Progenitor cell of endocrine pancreas (in vitro differentiated cells): ENCODE measurements around the gene IRS2. TPM values are rescaled to one million over a fixed set of nuclear protein-coding genes. Genes with fewer than 3 reads are reported as not detected.

Experiments used
- DNase-seq: peaks from one replicate; pipeline ENCODE4 v3.0.0; 2021; ENCODE audit warnings: low spot score; ENCODE audit not compliant: unreplicated experiment
- H3K27ac Mint-ChIP-seq: 2 replicates; pipeline ENCODE4 v1.8.0; 2021; ENCODE audit warnings: mild to moderate bottlenecking, moderate library complexity, mixed read lengths
- H3K27me3 Mint-ChIP-seq: 2 replicates; pipeline ENCODE4 v1.8.0; 2021; ENCODE audit warnings: mixed read lengths
- H3K36me3 Mint-ChIP-seq: 2 replicates; pipeline ENCODE4 v1.8.0; 2022; ENCODE audit warnings: mixed read lengths; ENCODE audit not compliant: insufficient read depth
- H3K4me1 Mint-ChIP-seq: 2 replicates; pipeline ENCODE4 v1.8.0; 2021; ENCODE audit warnings: low read depth, mixed read lengths
- H3K4me3 Mint-ChIP-seq: 2 replicates; pipeline ENCODE4 v1.8.0; 2021; ENCODE audit warnings: low read depth, mild to moderate bottlenecking, moderate library complexity, mixed read lengths
- H3K9me3 Mint-ChIP-seq: 2 replicates; pipeline ENCODE4 v1.8.0; 2021; ENCODE audit warnings: low read depth, mixed read lengths
- total RNA-seq: library from RNA; stranded (reverse); gene quantifications from 2 replicates; pipeline ENCODE4 v1.2.1, GENCODE V29; 2021
- TF ChIP-seq, protein P1 (sequence below): fragments of 200-600 bp; sonication (generic); IDR thresholded peaks from one replicate; pipeline ENCODE4 v1.5.0; 2021; ENCODE audit warnings: antibody characterized with exemption, mild to moderate bottlenecking; ENCODE audit not compliant: unreplicated experiment

Gene IRS2
- total RNA-seq, 1 donor from 2014 or later, result 11.9 TPM

DNA sequence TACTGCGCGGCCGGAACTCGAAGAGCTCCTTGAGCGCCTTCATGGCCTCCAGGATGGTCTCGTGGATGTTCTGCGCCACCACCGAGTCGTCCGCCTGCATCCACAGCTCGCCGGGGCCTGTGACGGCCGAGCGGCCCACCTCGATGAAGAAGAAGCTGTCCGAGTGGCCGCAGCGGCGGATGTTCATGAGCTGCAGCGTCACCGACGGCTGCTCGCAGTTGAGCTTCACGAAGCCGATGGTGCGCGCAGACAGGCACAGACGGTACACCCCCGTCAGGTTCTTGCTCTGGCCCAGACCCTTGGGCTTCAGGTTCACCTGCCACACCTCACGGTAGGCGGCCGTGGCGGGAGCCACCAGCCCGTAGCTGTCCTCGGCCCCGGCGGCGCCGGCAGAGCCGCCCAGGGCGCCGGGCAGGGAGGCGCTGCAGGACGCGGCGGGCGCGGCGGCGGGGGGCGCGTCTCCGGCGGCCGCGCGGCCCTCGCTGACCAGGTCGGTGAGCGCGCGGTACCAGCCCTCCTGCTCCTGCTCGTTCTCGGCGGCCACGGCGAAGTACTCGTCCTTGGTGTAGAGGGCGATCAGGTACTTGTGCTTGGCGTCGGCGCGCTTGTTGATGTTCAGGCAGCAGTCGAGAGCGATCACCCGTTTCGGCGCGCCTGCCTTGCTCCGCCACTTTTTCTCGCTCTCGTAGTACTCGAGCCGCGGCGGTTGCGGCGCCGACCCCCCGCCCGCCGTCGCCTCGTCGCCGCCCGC lies 1.1 kb downstream of the IRS2 start:
- TF ChIP-seq, protein P1, sequence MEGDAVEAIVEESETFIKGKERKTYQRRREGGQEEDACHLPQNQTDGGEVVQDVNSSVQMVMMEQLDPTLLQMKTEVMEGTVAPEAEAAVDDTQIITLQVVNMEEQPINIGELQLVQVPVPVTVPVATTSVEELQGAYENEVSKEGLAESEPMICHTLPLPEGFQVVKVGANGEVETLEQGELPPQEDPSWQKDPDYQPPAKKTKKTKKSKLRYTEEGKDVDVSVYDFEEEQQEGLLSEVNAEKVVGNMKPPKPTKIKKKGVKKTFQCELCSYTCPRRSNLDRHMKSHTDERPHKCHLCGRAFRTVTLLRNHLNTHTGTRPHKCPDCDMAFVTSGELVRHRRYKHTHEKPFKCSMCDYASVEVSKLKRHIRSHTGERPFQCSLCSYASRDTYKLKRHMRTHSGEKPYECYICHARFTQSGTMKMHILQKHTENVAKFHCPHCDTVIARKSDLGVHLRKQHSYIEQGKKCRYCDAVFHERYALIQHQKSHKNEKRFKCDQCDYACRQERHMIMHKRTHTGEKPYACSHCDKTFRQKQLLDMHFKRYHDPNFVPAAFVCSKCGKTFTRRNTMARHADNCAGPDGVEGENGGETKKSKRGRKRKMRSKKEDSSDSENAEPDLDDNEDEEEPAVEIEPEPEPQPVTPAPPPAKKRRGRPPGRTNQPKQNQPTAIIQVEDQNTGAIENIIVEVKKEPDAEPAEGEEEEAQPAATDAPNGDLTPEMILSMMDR, result no peak
- Mint-ChIP-seq H3K4me3 (peak overlapping the region; percentile 73), H3K36me3 (peaks cover 11% of the 10 kb centered on the region), H3K27me3 (peaks cover 13% of the 10 kb centered on the region), H3K9me3 (no peaks in the 10 kb centered on the region), H3K27ac (peak overlapping the region; percentile 83), H3K4me1 (peaks cover 16% of the 10 kb centered on the region)
- peak; percentile 41 for DNase-seq

DNA sequence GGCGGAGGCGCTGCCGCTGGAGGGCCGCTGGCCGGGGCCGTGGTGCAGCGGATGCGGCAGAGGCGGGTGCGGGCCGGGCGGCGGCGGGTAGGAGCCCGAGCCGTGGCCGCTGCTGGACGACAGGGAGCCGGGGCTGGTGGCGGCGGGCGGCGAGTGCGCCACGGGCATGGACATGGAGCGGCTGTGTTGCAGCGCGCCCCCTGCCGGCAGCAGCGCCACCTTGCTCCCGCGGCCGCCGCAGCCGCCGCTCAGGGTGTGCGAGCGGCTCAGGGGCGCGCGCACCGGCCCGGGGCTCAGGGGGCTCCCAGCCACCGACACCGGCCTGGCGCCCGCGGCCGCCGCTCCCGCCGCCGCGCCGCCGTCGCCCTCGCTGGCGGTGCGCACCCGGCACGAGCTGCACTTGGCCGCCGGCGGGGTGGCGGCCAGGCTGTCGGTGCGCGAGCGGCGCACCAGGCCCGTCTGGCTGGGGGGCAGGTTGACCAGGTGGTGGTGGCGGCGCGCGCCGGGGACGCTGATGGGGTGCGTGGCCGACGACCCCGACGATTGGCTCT lies 1.7 kb downstream of the IRS2 start:
- Mint-ChIP-seq H3K36me3 (peaks cover 11% of the 10 kb centered on the region), H3K27ac (peak overlapping the region; percentile 45), H3K9me3 (no peaks in the 10 kb centered on the region), H3K4me1 (peaks cover 23% of the 10 kb centered on the region), H3K27me3 (peaks cover 13% of the 10 kb centered on the region), H3K4me3 (peak overlapping the region; percentile 72)
- DNase-seq, result peak; percentile 86
- TF ChIP-seq, protein P1, result peak; percentile 78

DNA sequence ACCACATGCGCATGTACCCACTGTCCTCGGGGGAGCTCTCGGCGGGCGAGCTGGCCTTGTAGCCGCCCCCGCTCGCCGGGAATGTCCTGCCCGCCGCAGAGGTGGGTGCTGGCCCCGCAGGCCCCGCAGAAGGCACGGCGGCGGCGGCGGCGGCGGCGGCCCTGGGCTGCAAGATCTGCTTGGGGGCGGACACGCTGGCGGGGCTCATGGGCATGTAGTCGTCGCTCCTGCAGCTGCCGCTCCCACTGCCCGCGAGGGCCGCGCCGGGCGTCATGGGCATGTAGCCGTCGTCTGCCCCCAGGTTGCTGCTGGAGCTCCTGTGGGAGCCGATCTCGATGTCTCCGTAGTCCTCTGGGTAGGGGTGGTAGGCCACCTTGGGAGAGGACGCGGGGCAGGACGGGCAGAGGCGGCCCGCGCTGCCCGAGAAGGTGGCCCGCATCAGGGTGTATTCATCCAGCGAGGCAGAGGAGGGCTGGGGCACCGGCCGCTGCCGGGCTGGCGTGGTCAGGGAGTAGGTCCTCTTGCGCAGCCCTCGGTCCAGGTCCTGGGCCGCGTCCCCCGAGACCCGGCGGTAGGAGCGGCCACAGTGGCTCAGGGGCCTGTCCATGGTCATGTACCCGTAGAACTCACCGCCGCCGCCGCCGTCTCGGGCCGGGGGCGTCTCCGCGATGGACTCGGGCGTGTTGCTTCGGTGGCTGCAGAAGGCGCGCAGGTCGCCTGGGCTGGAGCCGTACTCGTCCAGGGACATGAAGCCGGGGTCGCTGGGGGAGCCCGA lies 2.4 kb downstream of the IRS2 start:
- peak overlapping the region; percentile 94 for H3K27ac Mint-ChIP-seq
- TF ChIP-seq, protein P1, result no peak
- peaks cover 9% of the 10 kb centered on the region for H3K27me3 Mint-ChIP-seq
- DNase-seq, result no peak
- no peaks in the 10 kb centered on the region for H3K9me3 Mint-ChIP-seq
- peaks cover 11% of the 10 kb centered on the region for H3K36me3 Mint-ChIP-seq
- H3K4me1 Mint-ChIP-seq, result peaks cover 29% of the 10 kb centered on the region
- H3K4me3 Mint-ChIP-seq, result peak overlapping the region; percentile 66

DNA sequence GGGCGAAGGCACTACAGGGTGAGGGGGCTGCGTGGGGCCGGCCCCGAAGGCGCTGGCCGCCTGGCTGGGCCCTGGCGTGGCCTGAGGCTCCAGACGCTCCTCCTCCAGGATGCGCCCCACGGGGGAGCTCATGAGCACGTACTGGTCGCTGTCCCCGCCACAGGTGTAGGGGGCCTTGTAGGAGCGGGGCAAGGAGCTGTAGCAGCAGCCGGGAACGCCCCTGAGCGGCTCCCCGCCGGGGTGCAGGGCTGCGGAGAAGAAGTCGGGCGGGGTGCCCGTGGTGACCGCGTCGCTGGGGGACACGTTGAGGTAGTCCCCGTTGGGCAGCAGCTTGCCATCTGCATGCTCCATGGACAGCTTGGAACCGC lies 3.0 kb downstream of the IRS2 start:
- no peak overlapping the region for H3K27ac Mint-ChIP-seq
- H3K9me3 Mint-ChIP-seq, result no peaks in the 10 kb centered on the region
- H3K4me3 Mint-ChIP-seq, result no peak overlapping the region
- DNase-seq, result no peak
- TF ChIP-seq, protein P1, result no peak
- H3K36me3 Mint-ChIP-seq, result peaks cover 11% of the 10 kb centered on the region
- peaks cover 3% of the 10 kb centered on the region for H3K27me3 Mint-ChIP-seq
- H3K4me1 Mint-ChIP-seq, result peaks cover 35% of the 10 kb centered on the region

DNA sequence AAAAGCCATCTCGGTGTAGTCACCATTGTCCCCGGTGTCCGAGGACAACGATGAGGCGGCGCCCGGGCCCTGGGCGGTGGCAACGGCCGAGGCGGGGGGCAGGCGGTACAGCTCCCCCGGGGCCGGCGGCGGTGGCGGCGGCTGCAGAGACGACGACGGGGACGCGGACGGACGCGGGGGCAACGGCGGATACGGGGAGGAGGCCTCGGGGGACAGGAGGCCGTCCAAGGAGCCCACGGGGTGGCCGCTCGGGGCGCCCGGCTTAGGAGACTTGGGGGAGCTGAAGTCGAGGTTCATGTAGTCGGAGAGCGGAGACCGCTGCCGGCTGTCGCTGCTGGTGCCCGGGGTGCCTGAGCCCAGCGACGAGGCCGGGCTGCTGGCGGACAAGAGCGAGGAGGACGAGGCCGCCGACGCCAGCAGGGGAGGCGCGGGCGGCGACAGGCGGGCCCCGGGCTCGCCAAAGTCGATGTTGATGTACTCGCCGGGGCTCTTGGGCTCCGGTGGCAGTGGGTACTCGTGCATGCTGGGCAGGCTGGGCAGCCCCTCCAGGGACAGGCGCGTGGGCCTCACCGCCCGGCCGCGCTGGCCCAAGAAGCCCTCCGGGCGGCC lies 3.5 kb downstream of the IRS2 start:
- no peaks in the 10 kb centered on the region for H3K9me3 Mint-ChIP-seq
- H3K4me3 Mint-ChIP-seq, result peak overlapping the region; percentile 60
- no peak overlapping the region for H3K27ac Mint-ChIP-seq
- TF ChIP-seq, protein P1, result no peak
- peaks cover 11% of the 10 kb centered on the region for H3K36me3 Mint-ChIP-seq
- peaks cover 38% of the 10 kb centered on the region for H3K4me1 Mint-ChIP-seq
- no peaks in the 10 kb centered on the region for H3K27me3 Mint-ChIP-seq
- DNase-seq, result no peak
